ENCODE data around the gene GPC6.

Gene GPC6

GRCh38 chr13:93420206-93420605 lies 193.6 kb downstream of the GPC6 start:
- Histone ChIP-seq H3K9me3 (ENCODE audit: low read length) (no peaks in the 10 kb centered on the region), H3K27me3 (ENCODE audit: insufficient read depth, low read length) (no peaks in the 10 kb centered on the region), H4K20me1 (ENCODE audit: insufficient read depth, low read length) (no peaks in the 10 kb centered on the region), H3K79me2 (ENCODE audit: insufficient read depth, low read length) (no peaks in the 10 kb centered on the region), H3F3A (ENCODE audit: insufficient read depth, low read length) (no peaks in the 10 kb centered on the region), H2AFZ (ENCODE audit: low read length) (no peak overlapping the region), H3K36me3 (ENCODE audit: insufficient read depth, low read length) (no peaks in the 10 kb centered on the region), H3K4me2 (ENCODE audit: low read length) (no peak overlapping the region), H3K9me2 (ENCODE audit: low read depth, low read length) (no peaks in the 10 kb centered on the region), H3K9ac (ENCODE audit: low read length) (no peak overlapping the region), H3K4me1 (ENCODE audit: insufficient read depth, low read length, severe bottlenecking) (no peaks in the 10 kb centered on the region), H3K27ac (ENCODE audit: low read depth, low read length, poor library complexity, severe bottlenecking) (no peak overlapping the region), H3K4me3 (ENCODE audit: low read depth, low read length, poor library complexity, severe bottlenecking) (no peak overlapping the region)
- TF ChIP-seq CTCF (IDR thresholded peaks at IDR 0.05; ENCODE audit: low read length), result no peak

GRCh38 chr13:93420887-93421286 lies 194.3 kb downstream of the GPC6 start:
- Histone ChIP-seq H3K36me3 (ENCODE audit: insufficient read depth, low read length) (no peaks in the 10 kb centered on the region), H3K27ac (ENCODE audit: low read depth, low read length, poor library complexity, severe bottlenecking) (no peak overlapping the region), H3K79me2 (ENCODE audit: insufficient read depth, low read length) (no peaks in the 10 kb centered on the region), H3F3A (ENCODE audit: insufficient read depth, low read length) (no peaks in the 10 kb centered on the region), H4K20me1 (ENCODE audit: insufficient read depth, low read length) (no peaks in the 10 kb centered on the region), H3K9me3 (ENCODE audit: low read length) (no peaks in the 10 kb centered on the region), H3K4me1 (ENCODE audit: insufficient read depth, low read length, severe bottlenecking) (no peaks in the 10 kb centered on the region), H3K27me3 (ENCODE audit: insufficient read depth, low read length) (no peaks in the 10 kb centered on the region), H3K4me2 (ENCODE audit: low read length) (no peak overlapping the region), H3K9me2 (ENCODE audit: low read depth, low read length) (no peaks in the 10 kb centered on the region), H3K9ac (ENCODE audit: low read length) (no peak overlapping the region), H2AFZ (ENCODE audit: low read length) (no peak overlapping the region), H3K4me3 (ENCODE audit: low read depth, low read length, poor library complexity, severe bottlenecking) (no peak overlapping the region)
- TF ChIP-seq CTCF (IDR thresholded peaks at IDR 0.05; ENCODE audit: low read length) (no peak), EZH2 (IDR thresholded peaks at IDR 0.05; ENCODE audit: borderline replicate concordance, low read length) (no peak)

GRCh38 chr13:93422980-93423543 lies 196.5 kb downstream of the GPC6 start:
- Histone ChIP-seq H3K9me3 (ENCODE audit: low read length) (no peaks in the 10 kb centered on the region), H2AFZ (ENCODE audit: low read length) (no peak overlapping the region)

More at GRCh38 chr13:93422980-93423543, 196.5 kb downstream of the GPC6 start:
- H3K9ac ChIP-seq (ENCODE audit: low read length), result no peak overlapping the region
- H3K27ac ChIP-seq (ENCODE audit: low read depth, low read length, poor library complexity, severe bottlenecking), result no peak overlapping the region
- no peaks in the 10 kb centered on the region for H4K20me1 ChIP-seq (ENCODE audit: insufficient read depth, low read length)
- no peaks in the 10 kb centered on the region for H3K27me3 ChIP-seq (ENCODE audit: insufficient read depth, low read length)
- no peaks in the 10 kb centered on the region for H3K36me3 ChIP-seq (ENCODE audit: insufficient read depth, low read length)
- TF ChIP-seq EZH2 (IDR thresholded peaks at IDR 0.05; ENCODE audit: borderline replicate concordance, low read length) (no peak), CTCF (IDR thresholded peaks at IDR 0.05; ENCODE audit: low read length) (no peak)
- H3F3A ChIP-seq (ENCODE audit: insufficient read depth, low read length), result no peaks in the 10 kb centered on the region
- no peaks in the 10 kb centered on the region for H3K9me2 ChIP-seq (ENCODE audit: low read depth, low read length)
- no peaks in the 10 kb centered on the region for H3K79me2 ChIP-seq (ENCODE audit: insufficient read depth, low read length)
- H3K4me3 ChIP-seq (ENCODE audit: low read depth, low read length, poor library complexity, severe bottlenecking), result no peak overlapping the region
- H3K4me2 ChIP-seq (ENCODE audit: low read length), result no peak overlapping the region
- no peaks in the 10 kb centered on the region for H3K4me1 ChIP-seq (ENCODE audit: insufficient read depth, low read length, severe bottlenecking)

All from OCI-LY1 (cell line).